Smooth muscle cell (in vitro differentiated cells): ENCODE data around the gene ZBTB7C. TPM values are rescaled to one million over a fixed set of nuclear protein-coding genes. Genes with fewer than 3 reads are reported as not detected.
A peak's percentile ranks its signal among the peaks of the same experiment; 100 is the strongest.

ENCODE experiments used
- DNase-seq: peaks from one replicate; lab custom pipeline; 2025; ENCODE audit not compliant: unreplicated experiment; lab: John Stamatoyannopoulos, UW
- H2AFZ ChIP-seq: fragments of 200-600 bp; sonication (generic); 2 replicates; pipeline ENCODE4 v1.6.0; 2016; ENCODE audit warnings: antibody characterized with exemption, low read depth, mild to moderate bottlenecking
- H3F3A ChIP-seq: fragments of 200-600 bp; sonication (generic); 2 replicates; pipeline ENCODE4 v1.6.0; 2017; ENCODE audit warnings: antibody characterized with exemption, low read depth
- H3K27ac ChIP-seq: fragments of 200-600 bp; sonication (generic); 2 replicates; pipeline ENCODE4 v1.5.1; 2016; ENCODE audit warnings: low read depth, mild to moderate bottlenecking
- H3K27me3 ChIP-seq: fragments of 200-600 bp; sonication (generic); 2 replicates; pipeline ENCODE4 v1.6.1; 2016; ENCODE audit warnings: low read depth, mild to moderate bottlenecking
- H3K36me3 ChIP-seq: fragments of 200-600 bp; sonication (generic); 2 replicates; pipeline ENCODE4 v1.5.1; 2016; ENCODE audit warnings: low read depth
- H3K4me1 ChIP-seq: fragments of 200-600 bp; sonication (generic); 2 replicates; pipeline ENCODE4 v1.5.1; 2016; ENCODE audit warnings: low read depth
- H3K4me2 ChIP-seq: fragments of 200-600 bp; sonication (generic); 2 replicates; pipeline ENCODE4 v1.6.0; 2016; ENCODE audit warnings: mild to moderate bottlenecking
- H3K4me3 ChIP-seq: fragments of 200-600 bp; sonication (generic); 2 replicates; pipeline ENCODE4 v1.5.1; 2016; ENCODE audit warnings: mild to moderate bottlenecking
- H3K79me2 ChIP-seq: fragments of 200-600 bp; sonication (generic); 2 replicates; pipeline ENCODE4 v1.6.0; 2016; ENCODE audit warnings: low read depth, mild to moderate bottlenecking
- H3K9ac ChIP-seq: fragments of 200-600 bp; sonication (generic); 2 replicates; pipeline ENCODE4 v1.6.0; 2016; ENCODE audit warnings: low read depth
- H3K9me3 ChIP-seq: fragments of 200-600 bp; sonication (generic); replicated peaks from 2 replicates; pipeline ENCODE4 v1.5.1; 2016; ENCODE audit warnings: low read depth
- H4K20me1 ChIP-seq: fragments of 200-600 bp; sonication (generic); 2 replicates; pipeline ENCODE4 v1.6.0; 2016; ENCODE audit warnings: low read depth
- CTCF ChIP-seq: fragments of 200-600 bp; sonication (generic); IDR thresholded peaks from 2 replicates; pipeline ENCODE4 v1.5.1; 2017; ENCODE audit warnings: borderline replicate concordance, mild to moderate bottlenecking, antibody characterized with exemption; ENCODE audit not compliant: insufficient read depth, poor library complexity, severe bottlenecking
- WGBS: methylation state at CpG from one replicate; pipeline ENCODE4 v1.1.7; 2016; ENCODE audit warnings: low lambda C conversion rate; 5-methylcytosine and 5-hydroxymethylcytosine counted together
- polyA plus RNA-seq: library from polyadenylated mRNA; unstranded; fragments of >200 nt; fragmentation: Nextera tagmentation; extraction: Ambion mirVana; gene quantifications from 2 replicates; pipeline ENCODE4 v1.2.1, GENCODE V29; 2016
- total RNA-seq: library from RNA; depleted of rRNA; stranded (reverse); fragments of >200 nt; gene quantifications from 2 replicates; pipeline ENCODE4 v1.2.3, GENCODE V29; 2014

ZBTB7C gene
- total and polyA plus RNA-seq, 2 experiments from 2014 or later: 0.48 to 0.63 TPM

- no peaks in the 10 kb centered on the region for H3K36me3 ChIP-seq
- H2AFZ ChIP-seq: no peak overlapping the region
- WGBS: 27% methylated on average over 4 of the region's 4 CpGs
- H3F3A ChIP-seq: no peaks in the 10 kb centered on the region
- no peaks in the 10 kb centered on the region for H3K9me3 ChIP-seq
- H3K27me3 ChIP-seq: no peaks in the 10 kb centered on the region
- no peak for DNase-seq
- H4K20me1 ChIP-seq: no peaks in the 10 kb centered on the region
- no peak overlapping the region for H3K9ac ChIP-seq
- H3K79me2 ChIP-seq: no peaks in the 10 kb centered on the region
- H3K4me3 ChIP-seq: no peak overlapping the region
- H3K4me1 ChIP-seq: peaks cover 8% of the 10 kb centered on the region
- H3K4me2 ChIP-seq: no peak overlapping the region
- no peak overlapping the region for H3K27ac ChIP-seq
- no peak for TF ChIP-seq CTCF
Observed at GRCh38 chr18:48333563-48333962, 75.6 kb downstream of the ZBTB7C start.

DNA sequence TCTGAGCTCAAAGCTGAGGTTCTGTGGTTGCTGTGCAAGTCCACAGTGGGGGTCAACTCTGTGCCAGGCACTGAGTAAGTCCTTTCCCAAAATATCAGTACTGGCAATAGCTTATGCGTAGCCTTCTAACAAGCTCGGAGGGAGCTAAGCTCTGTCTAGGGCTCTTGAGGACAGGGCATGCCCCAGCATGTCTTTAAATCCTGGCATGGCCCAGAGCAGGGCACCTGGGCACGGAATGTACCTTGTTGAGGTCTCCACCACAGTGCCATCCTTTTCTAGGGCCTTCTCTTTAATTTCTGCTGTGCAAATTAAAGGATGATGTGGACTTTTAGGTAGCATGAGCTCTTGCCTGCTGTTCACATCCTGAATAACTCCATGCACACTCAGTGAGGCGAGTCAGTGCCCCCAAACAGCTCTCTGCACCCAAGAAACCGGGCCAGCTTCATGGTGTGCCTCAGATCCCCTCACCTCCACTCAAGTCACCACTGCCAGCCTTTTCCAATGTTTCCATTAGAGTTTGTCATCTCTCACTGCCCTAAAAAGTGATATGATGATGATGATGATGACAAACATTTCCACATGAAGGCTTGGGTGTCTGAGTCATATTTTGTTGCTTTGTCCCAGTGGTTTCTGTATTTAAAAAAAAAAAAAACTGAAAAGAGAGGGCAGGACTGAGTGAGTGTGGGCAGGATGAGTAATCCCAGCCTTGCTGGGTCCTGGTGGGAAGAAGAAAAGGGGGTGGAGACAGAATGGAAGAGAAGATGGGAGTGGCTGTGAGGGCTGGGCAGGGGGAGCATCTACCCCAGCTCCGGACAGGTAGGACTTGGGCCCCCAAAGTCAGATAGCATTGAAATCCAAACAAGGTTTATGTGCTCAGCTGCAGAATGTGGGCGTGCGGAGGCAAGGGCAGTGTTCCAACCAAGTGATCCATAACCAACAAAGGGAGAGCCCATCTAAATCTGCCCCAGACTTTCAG, 78.9 kb downstream of the ZBTB7C start:
- Histone ChIP-seq H3K27ac (peak overlapping the region; percentile 95), H3K36me3 (no peaks in the 10 kb centered on the region), H3K4me1 (peaks cover 8% of the 10 kb centered on the region), H3K27me3 (no peaks in the 10 kb centered on the region), H2AFZ (no peak overlapping the region), H3K4me2 (peak overlapping the region; percentile 24), H3K9ac (peak overlapping the region; percentile 37), H3F3A (peaks cover 7% of the 10 kb centered on the region), H4K20me1 (no peaks in the 10 kb centered on the region), H3K4me3 (no peak overlapping the region), H3K9me3 (no peaks in the 10 kb centered on the region), H3K79me2 (no peaks in the 10 kb centered on the region)
- no peak for DNase-seq
- 76% methylated on average over 8 of the region's 8 CpGs for WGBS
- TF ChIP-seq CTCF: no peak

- H3K27me3 ChIP-seq: no peaks in the 10 kb centered on the region
- peaks cover 8% of the 10 kb centered on the region for H3K4me1 ChIP-seq
- no peak overlapping the region for H2AFZ ChIP-seq
- WGBS: 62% methylated on average over 7 of the region's 7 CpGs
- no peaks in the 10 kb centered on the region for H4K20me1 ChIP-seq
- peak overlapping the region; percentile 95 for H3K27ac ChIP-seq
- no peak overlapping the region for H3K4me3 ChIP-seq
- DNase-seq: no peak
- H3K79me2 ChIP-seq: no peaks in the 10 kb centered on the region
- TF ChIP-seq CTCF: no peak
- H3K9ac ChIP-seq: peak overlapping the region; percentile 9
- H3F3A ChIP-seq: peaks cover 7% of the 10 kb centered on the region
- peak overlapping the region; percentile 41 for H3K4me2 ChIP-seq
- no peaks in the 10 kb centered on the region for H3K36me3 ChIP-seq
- no peaks in the 10 kb centered on the region for H3K9me3 ChIP-seq
Observed at GRCh38 chr18:48328473-48329210, 80.5 kb downstream of the ZBTB7C start.
